ENCODE measurements around the gene HOXC13. TPM values are rescaled to one million over a fixed set of nuclear protein-coding genes. Genes with fewer than 3 reads are reported as not detected.
A peak's percentile ranks its signal among the peaks of the same experiment; 100 is the strongest.

The HOXC13 gene
- total and polyA plus RNA-seq, 9 of the 15 experiments (the other 6 are each of a cell fraction or from before 2014, with no cell fraction given), result 0.03 to 0.29 (median 0.17) TPM; not detected in 2

DNA sequence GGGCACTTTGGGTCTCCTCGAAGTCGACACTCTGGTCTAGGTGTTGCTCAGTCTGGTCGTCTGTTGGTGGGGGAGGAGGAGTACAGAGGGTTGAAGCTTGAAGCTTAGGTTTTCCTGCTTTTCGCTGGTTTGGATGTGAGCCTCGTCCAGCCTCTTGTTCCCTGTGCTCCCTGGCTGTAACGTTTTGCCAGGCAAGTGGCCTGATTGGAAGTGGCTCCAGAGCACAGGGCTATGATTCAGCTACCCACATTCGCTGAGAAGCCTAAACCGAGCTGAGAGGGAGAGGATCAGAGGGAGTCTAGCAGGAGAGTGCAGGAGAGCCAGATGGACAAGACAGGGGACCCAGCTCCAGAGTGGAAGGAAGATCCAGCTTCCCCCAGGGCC is 52.4 kb downstream of the HOXC13 start (continued):
- TF ChIP-seq, protein P1, sequence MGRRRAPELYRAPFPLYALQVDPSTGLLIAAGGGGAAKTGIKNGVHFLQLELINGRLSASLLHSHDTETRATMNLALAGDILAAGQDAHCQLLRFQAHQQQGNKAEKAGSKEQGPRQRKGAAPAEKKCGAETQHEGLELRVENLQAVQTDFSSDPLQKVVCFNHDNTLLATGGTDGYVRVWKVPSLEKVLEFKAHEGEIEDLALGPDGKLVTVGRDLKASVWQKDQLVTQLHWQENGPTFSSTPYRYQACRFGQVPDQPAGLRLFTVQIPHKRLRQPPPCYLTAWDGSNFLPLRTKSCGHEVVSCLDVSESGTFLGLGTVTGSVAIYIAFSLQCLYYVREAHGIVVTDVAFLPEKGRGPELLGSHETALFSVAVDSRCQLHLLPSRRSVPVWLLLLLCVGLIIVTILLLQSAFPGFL (CRISPR knock-in tag; IDR thresholded peaks at IDR 0.05), result no peak
- TF ChIP-seq ZNF586 (CRISPR knock-in tag; conservative IDR thresholded peaks at IDR 0.05), result no peak
- no peak for TF ChIP-seq YBX1 (IDR thresholded peaks at IDR 0.05)

DNA sequence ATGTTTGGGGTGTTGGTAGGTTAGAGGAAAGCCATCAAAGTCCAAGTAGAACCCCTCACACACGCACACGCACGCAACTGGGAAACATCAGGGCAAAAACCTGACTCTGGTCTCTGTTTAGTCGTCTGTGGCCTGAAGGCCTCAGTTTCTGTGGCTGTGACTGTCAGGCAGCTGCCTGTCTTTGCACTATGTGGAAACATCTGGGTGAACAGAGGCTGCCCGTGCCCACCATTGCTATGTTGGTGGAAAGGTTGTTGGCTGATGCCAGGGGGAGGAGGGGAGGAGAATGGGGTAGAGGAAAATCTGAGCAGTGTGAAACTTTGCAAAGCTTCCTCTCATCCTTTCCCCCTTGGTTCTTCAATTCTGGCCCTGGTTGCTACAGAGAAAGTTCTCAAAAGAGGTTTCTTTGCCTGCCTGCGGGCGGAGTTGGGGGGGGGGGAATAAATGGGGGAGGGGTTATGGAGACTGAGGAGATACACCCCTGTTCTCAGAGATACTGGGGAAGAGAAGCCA is 53.8 kb downstream of the HOXC13 start:
- Histone ChIP-seq H3K79me2 (ENCODE audit: control insufficient read depth, insufficient read depth, low read length) (peaks cover 25% of the 10 kb centered on the region), H3K4me1 (replicated peaks in 1 of 2; ENCODE audit: control insufficient read depth in 2 of 2, insufficient read depth in 2 of 2, low read length in 2 of 2) (peaks cover 42 to 55% of the 10 kb centered on the region in 2 experiments), H3K9me1 (ENCODE audit: control insufficient read depth, insufficient read depth, low read length) (no peaks in the 10 kb centered on the region), H3K9me3 (replicated peaks; ENCODE audit: control insufficient read depth, insufficient read depth, low read depth, low read length) (no peaks in the 10 kb centered on the region), H3K4me3 (no peak overlapping the region), H4K20me1 (replicated peaks; ENCODE audit: control insufficient read depth, insufficient read depth, low read length) (no peaks in the 10 kb centered on the region), H3K9ac (ENCODE audit: insufficient read depth in 1 of 2, low read depth in 2 of 2, low read length in 2 of 2) (no peak overlapping the region), H2AFZ (ENCODE audit: low read depth, low read length) (no peak overlapping the region), H3K4me2 (ENCODE audit: insufficient read depth, low read length) (no peak overlapping the region), H3K27me3 (ENCODE audit: control insufficient read depth in 2 of 2, insufficient read depth in 2 of 2, low read length in 2 of 2) (peaks cover 0 to 10% of the 10 kb centered on the region in 2 experiments; a peak in 2 of 5 replicates), H3K27ac (ENCODE audit: extremely low read depth, low read depth, low read length) (no peak overlapping the region), H3K36me3 (ENCODE audit: control insufficient read depth, insufficient read depth, low read length) (no peaks in the 10 kb centered on the region)
- TF ChIP-seq CHD2 (IDR thresholded peaks at IDR 0.05; ENCODE audit: low read depth, low read length) (no peak), ZNF316 (IDR thresholded peaks at IDR 0.05) (no peak), ZNF766 (CRISPR knock-in tag; conservative IDR thresholded peaks at IDR 0.05) (peak; percentile 71)
- intact Hi-C loops (cut with micrococcal nuclease) (no loop called here), in situ Hi-C loops (cut with MboI) (no loop called here)
- 68% methylated on average over 7 of the region's 7 CpGs for WGBS (ENCODE audit: insufficient coverage, low coverage, missing lambda C conversion rate)
- BruUV-seq (replicated peaks), result no TSS peak
- FAIRE-seq (no peak), DNase-seq (ENCODE audit: extremely low read depth in 1 of 4, low spot score in 3 of 4) (no peak), ATAC-seq (no peak)
- POLR2A ChIA-PET, result interaction anchor here (1.2 to 2.9 kb wide), 2 partner anchors 8 to 10 kb away, joined by 3 to 20 read pairs; partner anchors contain the start of gene HOXC9
- CTCF ChIA-PET (ENCODE audit: low intra/inter-chr PET ratio), result no interaction called here

Measured in K562 (cell line).